HFFc6 (cell line): Measurements from ENCODE around the gene WNT1. TPM values are rescaled to one million over a fixed set of nuclear protein-coding genes. Genes with fewer than 3 reads are reported as not detected.

Experiments used
- DNase-seq: peaks from one replicate; pipeline ENCODE4 v3.0.0-alpha.2; 2018
- H3K27ac Mint-ChIP-seq: 2 replicates; pipeline ENCODE4 v1.8.0; 2020; ENCODE audit warnings: mild to moderate bottlenecking, mixed read lengths
- H3K27me3 Mint-ChIP-seq: 2 replicates; pipeline ENCODE4 v1.8.0; 2021; ENCODE audit warnings: mild to moderate bottlenecking, moderate library complexity, mixed read lengths; ENCODE audit not compliant: insufficient read depth
- H3K36me3 Mint-ChIP-seq: 2 replicates; pipeline ENCODE4 v1.8.0; 2021; ENCODE audit warnings: low read depth, mixed read lengths
- H3K4me1 Mint-ChIP-seq: 2 replicates; pipeline ENCODE4 v1.8.0; 2020; ENCODE audit warnings: low read depth, mixed read lengths
- H3K4me3 Mint-ChIP-seq: 2 replicates; pipeline ENCODE4 v1.8.0; 2020; ENCODE audit warnings: mild to moderate bottlenecking, moderate library complexity, mixed read lengths
- H3K9me3 Mint-ChIP-seq: 2 replicates; pipeline ENCODE4 v1.8.0; 2020; ENCODE audit warnings: mild to moderate bottlenecking, mixed read lengths
- CTCF ChIP-seq: fragments of 200-600 bp; sonication (generic); IDR thresholded peaks from 2 replicates; pipeline ENCODE4 v1.5.0; 2021; ENCODE audit warnings: antibody characterized with exemption, mild to moderate bottlenecking
- total RNA-seq, 6 experiments: library from RNA; stranded (reverse); fragmentation: NEBNext Ultra II Directional; extraction: Animal tissue kit (Norgen Biotek cat#: 25700); gene quantifications; 2 replicates in 1 of 6; 3 replicates in 5 of 6; pipeline ENCODE4 v1.2.3, GENCODE V29; 2021

Gene WNT1
- total RNA-seq, 6 experiments from 2014 or later, result not detected

- H3K4me1 Mint-ChIP-seq, result peaks cover 64% of the 10 kb centered on the region
- no peak; the same call in 1 of the 2 replicates for TF ChIP-seq CTCF
- DNase-seq, result no peak
- no peaks in the 10 kb centered on the region for H3K9me3 Mint-ChIP-seq
- H3K4me3 Mint-ChIP-seq, result peak overlapping the region; percentile 83; the same call in 1 of the 2 replicates
- H3K36me3 Mint-ChIP-seq, result no peaks in the 10 kb centered on the region
- peak overlapping the region; percentile 19; the same call in 1 of the 2 replicates for H3K27ac Mint-ChIP-seq
- H3K27me3 Mint-ChIP-seq, result peaks cover 32% of the 10 kb centered on the region
These were observed 5.1 kb upstream of the WNT1 start for GRCh38 chr12:48972952-48973483.

- no peaks in the 10 kb centered on the region for H3K9me3 Mint-ChIP-seq
- DNase-seq, result no peak
- no peak overlapping the region for H3K27ac Mint-ChIP-seq
- peaks cover 64% of the 10 kb centered on the region for H3K4me1 Mint-ChIP-seq
- peaks cover 34% of the 10 kb centered on the region for H3K27me3 Mint-ChIP-seq
- H3K4me3 Mint-ChIP-seq, result no peak overlapping the region
- no peak for TF ChIP-seq CTCF
- no peaks in the 10 kb centered on the region for H3K36me3 Mint-ChIP-seq
These were observed 4.6 kb upstream of the WNT1 start for GRCh38 chr12:48973531-48973930.

GRCh38 chr12:48973941-48974673 lies 4.0 kb upstream of the WNT1 start:
- peak; percentile 80 for TF ChIP-seq CTCF
- peak; percentile 33 for DNase-seq
- Mint-ChIP-seq H3K9me3 (no peaks in the 10 kb centered on the region), H3K27ac (no peak overlapping the region), H3K4me3 (no peak overlapping the region), H3K4me1 (peaks cover 65% of the 10 kb centered on the region), H3K27me3 (peaks cover 36% of the 10 kb centered on the region), H3K36me3 (no peaks in the 10 kb centered on the region)

GRCh38 chr12:48977290-48978281 lies 536 bp upstream of the WNT1 start:
- peaks cover 6% of the 10 kb centered on the region; the same call in 1 of the 2 replicates for H3K36me3 Mint-ChIP-seq
- DNase-seq, result peak; percentile 74
- H3K27ac Mint-ChIP-seq, result peak overlapping the region; percentile 44
- peaks cover 52% of the 10 kb centered on the region for H3K27me3 Mint-ChIP-seq
- peaks cover 58% of the 10 kb centered on the region for H3K4me1 Mint-ChIP-seq
- H3K4me3 Mint-ChIP-seq, result no peak overlapping the region; the same call in 1 of the 2 replicates
- TF ChIP-seq CTCF, result peak; percentile 88
- no peaks in the 10 kb centered on the region for H3K9me3 Mint-ChIP-seq

- no peak overlapping the region for H3K27ac Mint-ChIP-seq
- peaks cover 6% of the 10 kb centered on the region; the same call in 1 of the 2 replicates for H3K36me3 Mint-ChIP-seq
- peaks cover 44% of the 10 kb centered on the region for H3K4me1 Mint-ChIP-seq
- TF ChIP-seq CTCF, result no peak
- no peak for DNase-seq
- peaks cover 64% of the 10 kb centered on the region for H3K27me3 Mint-ChIP-seq
- H3K9me3 Mint-ChIP-seq, result no peaks in the 10 kb centered on the region
- peak overlapping the region; percentile 58 for H3K4me3 Mint-ChIP-seq
These were observed 849 bp downstream of the WNT1 start for GRCh38 chr12:48978741-48979601.
